ENCODE results near the gene MDM4.
A peak's percentile ranks its signal among the peaks of the same experiment; 100 is the strongest.

The MDM4 gene

DNA sequence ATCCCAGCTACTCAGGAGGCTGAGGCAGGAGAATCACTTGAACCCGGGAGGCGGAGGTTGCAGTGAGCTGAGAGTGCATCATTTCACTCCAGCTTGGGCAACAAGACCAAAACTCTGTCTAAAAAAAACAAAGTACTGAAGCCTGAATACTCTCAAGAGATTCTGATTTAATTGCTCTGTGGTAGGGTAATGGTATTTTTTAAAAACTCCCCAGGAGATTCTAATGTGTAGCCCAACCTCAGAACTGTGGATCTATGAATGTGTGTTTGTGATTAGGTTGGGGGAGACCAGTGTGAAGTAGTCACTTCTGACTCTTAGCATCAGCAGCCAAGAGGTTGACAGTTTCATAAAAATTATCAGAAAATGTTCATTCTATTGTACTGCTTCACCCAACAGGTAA lies 43.5 kb upstream of the MDM4 start:
- H3K4me3 ChIP-seq: no peak overlapping the region
- H3K27ac ChIP-seq: no peak overlapping the region
- TF ChIP-seq, protein P1, sequence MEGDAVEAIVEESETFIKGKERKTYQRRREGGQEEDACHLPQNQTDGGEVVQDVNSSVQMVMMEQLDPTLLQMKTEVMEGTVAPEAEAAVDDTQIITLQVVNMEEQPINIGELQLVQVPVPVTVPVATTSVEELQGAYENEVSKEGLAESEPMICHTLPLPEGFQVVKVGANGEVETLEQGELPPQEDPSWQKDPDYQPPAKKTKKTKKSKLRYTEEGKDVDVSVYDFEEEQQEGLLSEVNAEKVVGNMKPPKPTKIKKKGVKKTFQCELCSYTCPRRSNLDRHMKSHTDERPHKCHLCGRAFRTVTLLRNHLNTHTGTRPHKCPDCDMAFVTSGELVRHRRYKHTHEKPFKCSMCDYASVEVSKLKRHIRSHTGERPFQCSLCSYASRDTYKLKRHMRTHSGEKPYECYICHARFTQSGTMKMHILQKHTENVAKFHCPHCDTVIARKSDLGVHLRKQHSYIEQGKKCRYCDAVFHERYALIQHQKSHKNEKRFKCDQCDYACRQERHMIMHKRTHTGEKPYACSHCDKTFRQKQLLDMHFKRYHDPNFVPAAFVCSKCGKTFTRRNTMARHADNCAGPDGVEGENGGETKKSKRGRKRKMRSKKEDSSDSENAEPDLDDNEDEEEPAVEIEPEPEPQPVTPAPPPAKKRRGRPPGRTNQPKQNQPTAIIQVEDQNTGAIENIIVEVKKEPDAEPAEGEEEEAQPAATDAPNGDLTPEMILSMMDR (IDR thresholded peaks at IDR 0.05): no peak
- DNase-seq (ENCODE audit: low spot score): no peak

DNA sequence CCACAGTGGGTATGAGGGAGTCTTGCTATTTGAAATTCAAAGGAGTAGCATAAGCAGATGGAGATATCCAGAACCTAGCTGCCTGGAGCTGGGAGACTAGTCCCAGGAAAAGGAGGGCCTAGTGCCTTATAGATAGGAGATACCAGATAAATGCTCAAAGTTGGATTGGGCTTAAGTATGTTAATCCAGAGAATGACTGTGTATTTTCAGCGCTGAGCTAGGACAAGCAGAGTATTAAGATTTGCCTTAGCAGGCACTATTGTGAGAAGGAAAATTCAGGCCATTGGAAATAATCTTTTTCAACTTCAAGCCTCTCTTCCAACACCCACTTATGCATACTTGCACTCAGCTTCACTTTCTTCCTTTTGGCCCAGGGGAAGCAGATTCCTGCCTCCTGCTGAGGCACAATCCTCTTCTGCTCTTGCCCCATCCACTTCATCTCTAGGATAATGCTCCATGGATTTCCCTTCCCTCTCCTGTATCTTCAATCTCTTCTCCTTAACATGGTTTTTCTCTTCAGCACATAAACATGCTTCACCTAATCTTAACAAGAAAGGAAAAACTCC lies 42.7 kb upstream of the MDM4 start:
- H3K4me3 ChIP-seq: no peak overlapping the region
- no peak overlapping the region for H3K27ac ChIP-seq
- DNase-seq (ENCODE audit: low spot score): no peak
- TF ChIP-seq, protein P1 (IDR thresholded peaks at IDR 0.05): no peak

DNA sequence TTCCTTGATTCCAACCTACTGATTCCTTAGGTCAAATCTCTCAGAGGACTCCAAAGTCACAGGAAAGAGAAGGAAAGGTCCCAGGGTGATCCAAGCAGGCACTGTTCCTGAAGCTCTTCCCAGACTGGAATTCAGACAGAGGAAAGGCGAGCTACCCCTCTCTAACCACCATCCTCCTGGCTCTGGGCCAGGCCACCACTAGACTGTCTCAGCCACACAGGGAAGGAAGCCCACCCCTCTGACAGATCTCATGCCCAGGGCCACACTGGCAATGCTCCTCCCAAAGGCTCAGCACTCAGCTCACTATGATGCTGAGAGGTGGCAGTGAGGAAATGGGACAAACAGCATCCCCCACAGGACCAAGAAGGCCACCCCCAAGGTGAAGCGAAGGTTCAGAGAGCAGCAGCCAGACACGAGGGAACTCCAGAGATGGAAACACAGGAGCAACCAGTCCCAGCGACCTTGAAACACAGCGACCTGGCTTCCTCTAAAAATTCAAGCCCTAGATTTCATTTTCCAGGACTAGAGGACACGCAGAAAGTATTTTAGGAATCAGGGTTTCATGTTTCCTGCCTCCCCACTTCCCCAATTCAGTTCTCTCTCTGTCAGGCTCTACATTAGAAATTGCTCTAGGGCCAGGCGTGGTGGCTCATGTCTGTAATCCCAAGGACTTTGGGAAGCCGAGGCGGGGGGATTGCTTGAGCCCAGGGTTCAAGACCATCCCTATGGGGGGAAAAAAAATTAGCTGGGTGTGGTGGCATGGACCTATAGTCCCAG lies 40.4 kb upstream of the MDM4 start:
- no peak for DNase-seq (ENCODE audit: low spot score)
- TF ChIP-seq, protein P1 (IDR thresholded peaks at IDR 0.05): no peak
- Histone ChIP-seq H3K4me3 (no peak overlapping the region), H3K27ac (peak overlapping the region in 1 of 2 donors; percentile 38)

DNA sequence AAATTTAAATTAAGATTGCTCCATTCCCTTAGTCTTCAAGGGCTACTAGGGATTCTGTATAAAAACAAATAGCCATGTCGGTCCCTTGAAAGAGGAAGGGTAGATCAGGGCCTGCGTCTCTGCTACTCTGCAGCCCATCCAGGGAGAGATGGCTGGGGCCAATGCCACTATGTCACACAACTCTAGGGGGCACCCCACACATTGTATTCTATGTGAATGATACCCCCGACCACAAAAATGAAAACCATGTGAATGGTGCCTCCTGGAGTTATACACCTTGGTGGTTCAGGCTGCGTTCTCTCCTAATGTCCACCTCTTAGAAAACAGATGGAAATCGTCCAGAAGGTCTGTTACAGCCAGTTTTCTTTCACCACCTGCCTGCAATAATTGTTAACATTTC lies 39.6 kb upstream of the MDM4 start:
- H3K4me3 ChIP-seq: no peak overlapping the region
- no peak overlapping the region for H3K27ac ChIP-seq
- TF ChIP-seq, protein P1 (IDR thresholded peaks at IDR 0.05): no peak
- no peak for DNase-seq (ENCODE audit: low spot score)

DNA sequence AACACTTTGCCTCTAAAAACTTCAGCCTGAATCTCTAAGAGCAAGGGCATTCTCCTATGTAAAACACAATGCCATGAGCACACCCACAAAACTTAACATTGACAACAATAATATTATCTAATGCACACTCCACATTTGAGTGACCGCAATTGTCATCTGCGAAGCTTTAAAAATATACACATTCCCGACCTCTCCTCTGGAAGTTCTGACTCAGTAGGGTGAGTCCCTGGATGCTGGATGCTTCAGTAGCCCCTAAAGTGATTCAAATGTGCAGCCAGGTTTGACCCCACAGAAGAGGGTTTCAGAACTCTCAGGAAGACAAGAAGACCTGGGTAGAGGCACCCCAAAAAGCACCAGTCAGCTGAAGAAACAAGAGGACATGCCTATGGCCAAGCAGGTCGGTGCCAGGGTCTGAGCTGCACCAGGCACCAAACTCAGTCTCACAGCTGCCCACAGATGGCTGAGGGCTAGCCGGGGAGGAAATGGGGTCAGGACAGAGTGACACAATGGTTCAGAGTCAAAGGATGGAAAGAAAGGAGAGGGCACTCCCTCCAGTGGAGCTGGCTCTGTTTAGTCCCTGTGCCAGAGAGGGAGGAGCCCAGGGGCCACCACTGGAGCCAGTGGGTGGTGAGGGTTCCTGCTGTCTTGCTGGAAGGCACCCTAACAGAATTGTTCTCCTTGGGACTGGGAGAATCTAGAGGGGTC lies 39.0 kb upstream of the MDM4 start:
- DNase-seq (ENCODE audit: low spot score): no peak
- TF ChIP-seq, protein P1 (IDR thresholded peaks at IDR 0.05): no peak
- Histone ChIP-seq H3K4me3 (no peak overlapping the region), H3K27ac (no peak overlapping the region)

DNA sequence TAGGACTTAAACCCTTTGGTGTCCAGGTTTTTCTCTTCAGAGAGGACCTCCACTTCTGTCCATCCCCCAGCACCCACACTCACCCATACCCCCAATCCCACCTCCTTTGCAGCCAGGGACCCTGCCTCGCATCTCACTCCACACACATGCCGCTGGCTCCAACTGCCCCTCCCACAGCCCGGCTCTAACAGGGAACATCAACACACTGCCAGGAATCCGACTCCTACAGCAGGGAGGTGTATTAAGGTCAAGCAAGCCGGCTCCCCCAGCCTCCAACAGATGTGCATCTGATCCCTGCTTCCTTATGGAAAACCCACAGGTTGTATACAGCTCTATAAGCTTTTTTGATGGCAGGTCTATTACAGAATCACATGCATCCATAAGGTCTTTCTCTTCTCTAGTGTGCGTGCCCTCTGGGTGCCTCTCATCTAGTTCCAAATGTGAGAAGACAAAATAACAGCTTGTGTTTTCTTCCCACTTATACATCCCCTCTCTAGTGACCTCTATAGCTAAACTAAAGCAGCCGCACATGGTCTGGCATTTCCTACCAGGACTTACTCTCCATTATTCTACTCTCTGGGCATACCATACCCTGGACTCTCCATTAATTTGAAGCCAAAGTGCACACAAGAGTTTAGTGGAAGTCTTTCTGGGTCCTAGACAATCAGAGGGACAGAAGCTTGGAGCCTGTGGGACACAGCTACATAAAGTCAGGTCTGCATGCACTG lies 37.9 kb upstream of the MDM4 start:
- TF ChIP-seq, protein P1 (IDR thresholded peaks at IDR 0.05): no peak
- no peak overlapping the region for H3K4me3 ChIP-seq
- peak overlapping the region in 1 of 2 donors; percentile 13 for H3K27ac ChIP-seq
- DNase-seq (ENCODE audit: low spot score): no peak

Data from coronary artery (tissue), 2 donors.